Left ventricle myocardium superior (tissue), 1 donor: ENCODE results near the gene MED25. TPM values are rescaled to one million over a fixed set of nuclear protein-coding genes. Genes with fewer than 3 reads are reported as not detected.

Experiments used
- ATAC-seq: fragments of 200-7000 bp; cut with Tn5 transposase; one replicate; pipeline ENCODE4 v1.9.1; 2020; ENCODE audit warnings: mild to moderate bottlenecking, moderate library complexity
- DNase-seq: peaks from one replicate; pipeline ENCODE4 v3.0.0-alpha.2; 2020
- intact Hi-C: fragments of 100-400 bp; cut with micrococcal nuclease; formaldehyde crosslinking; loops from one replicate; pipeline ENCODE4 v1.11.0; 2022
- total RNA-seq: library from RNA; stranded (reverse); fragmentation: NEBNext Ultra II Directional; extraction: Animal tissue kit (Norgen Biotek cat#: 25700); gene quantifications from one replicate; pipeline ENCODE4 v1.2.1, GENCODE V29; 2021
- donor health status: DM: no; HTN: yes; CAD: no; lungs with severe emphysema.

MED25 gene
- total RNA-seq, 1 donor from 2014 or later: 68.5 TPM

DNA sequence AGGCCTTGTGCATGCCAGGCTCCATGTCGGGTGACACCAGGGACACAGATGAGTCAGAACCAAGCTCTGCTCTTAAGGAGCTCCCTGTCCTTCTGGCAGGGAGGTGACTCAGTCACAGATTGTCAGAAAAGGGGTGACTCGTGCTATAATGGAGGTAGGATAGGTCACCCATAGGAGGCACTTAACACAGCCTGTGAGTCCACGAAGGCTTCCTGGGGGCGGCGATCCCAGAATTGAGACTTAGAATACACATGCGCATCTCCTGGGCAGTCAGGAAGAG lies 24.6 kb upstream of the MED25 start:
- no peak for DNase-seq
- intact Hi-C loops: no loop called here
- ATAC-seq: no peak

DNA sequence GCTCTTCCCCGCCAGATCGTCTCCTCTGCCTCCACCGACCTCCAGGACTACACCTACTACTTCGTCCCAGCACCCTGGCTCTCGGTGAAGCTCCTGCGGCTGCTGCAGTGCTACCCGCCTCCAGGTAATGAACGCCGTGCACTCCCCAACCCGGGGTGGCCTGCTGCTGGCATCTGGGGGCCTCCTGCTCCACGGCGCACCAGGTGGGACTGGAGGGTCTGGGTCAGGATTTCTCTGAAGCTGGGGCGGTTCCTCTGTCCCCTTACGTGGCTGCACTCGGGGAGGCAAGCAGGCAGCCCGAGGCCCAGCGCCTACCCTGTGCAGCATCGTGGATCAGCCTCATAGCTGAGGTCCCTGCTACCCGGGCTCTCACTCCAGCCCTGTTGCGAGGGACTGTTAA lies 22.5 kb upstream of the MED25 start:
- ATAC-seq (no peak), DNase-seq (no peak)
- intact Hi-C loops: no loop called here

DNA sequence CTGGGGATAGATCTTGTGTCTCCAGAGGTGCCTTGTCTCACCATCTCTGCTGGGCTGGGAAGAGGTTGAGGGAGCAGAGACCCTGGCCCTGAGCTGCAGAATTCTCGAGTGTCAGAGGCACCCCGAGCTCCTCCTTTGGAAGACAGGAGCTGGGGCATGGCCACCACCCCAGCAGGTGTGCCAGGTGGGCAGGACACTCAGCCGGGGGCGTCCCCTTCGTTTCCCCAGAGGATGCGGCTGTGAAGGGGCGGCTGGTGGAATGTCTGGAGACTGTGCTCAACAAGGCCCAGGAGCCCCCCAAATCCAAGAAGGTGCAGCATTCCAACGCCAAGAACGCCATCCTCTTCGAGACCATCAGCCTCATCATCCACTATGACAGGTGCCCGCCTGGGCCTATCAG lies 19.5 kb upstream of the MED25 start:
- ATAC-seq (no peak), DNase-seq (no peak)
- intact Hi-C loops: no loop called here

DNA sequence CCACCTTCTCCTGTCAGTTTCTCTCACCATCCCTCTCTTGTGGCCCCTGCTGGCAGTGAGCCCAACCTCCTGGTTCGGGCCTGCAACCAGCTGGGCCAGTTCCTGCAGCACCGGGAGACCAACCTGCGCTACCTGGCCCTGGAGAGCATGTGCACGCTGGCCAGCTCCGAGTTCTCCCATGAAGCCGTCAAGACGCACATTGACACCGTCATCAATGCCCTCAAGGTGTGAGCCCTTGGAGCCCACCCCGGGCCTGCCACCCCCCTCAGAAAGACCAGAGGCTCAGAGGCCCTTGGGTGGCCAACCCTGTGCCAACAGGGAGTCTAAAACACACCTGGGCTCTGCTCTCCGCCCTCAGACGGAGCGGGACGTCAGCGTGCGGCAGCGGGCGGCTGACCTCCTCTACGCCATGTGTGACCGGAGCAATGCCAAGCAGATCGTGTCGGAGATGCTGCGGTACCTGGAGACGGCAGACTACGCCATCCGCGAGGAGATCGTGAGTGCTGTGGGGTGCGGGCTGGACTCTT lies 18.8 kb upstream of the MED25 start:
- ATAC-seq (no peak), DNase-seq (no peak)
- intact Hi-C loops: no loop called here

DNA sequence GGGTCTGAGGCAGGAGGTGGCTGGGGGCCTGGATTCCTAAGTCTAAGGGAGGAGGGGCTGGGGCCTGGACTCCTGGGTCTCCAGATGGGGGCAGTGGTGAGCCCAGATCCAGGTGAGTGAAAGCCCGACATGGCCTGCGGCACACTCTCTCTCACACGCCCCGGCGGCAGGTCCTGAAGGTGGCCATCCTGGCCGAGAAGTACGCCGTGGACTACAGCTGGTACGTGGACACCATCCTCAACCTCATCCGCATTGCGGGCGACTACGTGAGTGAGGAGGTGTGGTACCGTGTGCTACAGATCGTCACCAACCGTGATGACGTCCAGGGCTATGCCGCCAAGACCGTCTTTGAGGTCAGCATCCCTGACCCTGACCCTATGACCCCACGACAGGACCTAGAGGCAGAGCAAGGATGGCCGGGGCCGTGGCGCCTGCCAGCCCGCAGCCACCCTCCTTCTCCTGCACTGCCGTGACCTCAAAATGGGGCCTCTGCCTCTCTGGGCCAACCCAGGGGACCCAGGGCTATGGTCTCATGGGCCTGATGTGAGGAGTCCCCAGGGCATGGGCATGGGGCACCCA lies 18.2 kb upstream of the MED25 start:
- intact Hi-C loops: no loop called here
- ATAC-seq (no peak), DNase-seq (no peak)

DNA sequence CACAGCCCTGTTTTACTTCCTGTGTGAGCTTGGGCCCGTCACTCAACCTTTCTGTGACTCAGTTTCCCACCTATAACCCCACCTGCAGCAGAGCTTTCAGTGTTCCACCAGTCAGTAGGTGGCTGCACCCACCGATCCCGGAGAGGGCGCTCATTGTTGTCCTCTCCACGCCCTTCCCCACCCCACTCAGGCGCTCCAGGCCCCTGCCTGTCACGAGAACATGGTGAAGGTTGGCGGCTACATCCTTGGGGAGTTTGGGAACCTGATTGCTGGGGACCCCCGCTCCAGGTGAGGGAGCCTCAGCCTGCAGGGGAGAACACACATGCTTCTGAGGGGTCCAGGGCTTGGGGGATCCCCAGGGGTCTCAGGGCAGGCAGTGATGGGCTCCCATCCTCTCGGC lies 17.3 kb upstream of the MED25 start:
- DNase-seq (no peak), ATAC-seq (no peak)
- intact Hi-C loops: no loop called here

DNA sequence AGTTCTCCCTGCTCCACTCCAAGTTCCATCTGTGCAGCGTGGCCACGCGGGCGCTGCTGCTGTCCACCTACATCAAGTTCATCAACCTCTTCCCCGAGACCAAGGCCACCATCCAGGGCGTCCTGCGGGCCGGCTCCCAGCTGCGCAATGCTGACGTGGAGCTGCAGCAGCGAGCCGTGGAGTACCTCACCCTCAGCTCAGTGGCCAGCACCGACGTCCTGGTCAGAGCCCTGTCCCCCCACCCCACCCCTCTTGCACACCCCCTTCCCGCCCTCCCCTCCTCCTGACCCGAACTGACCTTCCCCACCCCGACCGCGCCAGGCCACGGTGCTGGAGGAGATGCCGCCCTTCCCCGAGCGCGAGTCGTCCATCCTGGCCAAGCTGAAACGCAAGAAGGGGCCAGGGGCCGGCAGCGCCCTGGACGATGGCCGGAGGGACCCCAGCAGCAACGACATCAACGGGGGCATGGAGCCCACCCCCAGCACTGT lies 16.6 kb upstream of the MED25 start:
- intact Hi-C loops: no loop called here
- ATAC-seq (no peak), DNase-seq (no peak)

DNA sequence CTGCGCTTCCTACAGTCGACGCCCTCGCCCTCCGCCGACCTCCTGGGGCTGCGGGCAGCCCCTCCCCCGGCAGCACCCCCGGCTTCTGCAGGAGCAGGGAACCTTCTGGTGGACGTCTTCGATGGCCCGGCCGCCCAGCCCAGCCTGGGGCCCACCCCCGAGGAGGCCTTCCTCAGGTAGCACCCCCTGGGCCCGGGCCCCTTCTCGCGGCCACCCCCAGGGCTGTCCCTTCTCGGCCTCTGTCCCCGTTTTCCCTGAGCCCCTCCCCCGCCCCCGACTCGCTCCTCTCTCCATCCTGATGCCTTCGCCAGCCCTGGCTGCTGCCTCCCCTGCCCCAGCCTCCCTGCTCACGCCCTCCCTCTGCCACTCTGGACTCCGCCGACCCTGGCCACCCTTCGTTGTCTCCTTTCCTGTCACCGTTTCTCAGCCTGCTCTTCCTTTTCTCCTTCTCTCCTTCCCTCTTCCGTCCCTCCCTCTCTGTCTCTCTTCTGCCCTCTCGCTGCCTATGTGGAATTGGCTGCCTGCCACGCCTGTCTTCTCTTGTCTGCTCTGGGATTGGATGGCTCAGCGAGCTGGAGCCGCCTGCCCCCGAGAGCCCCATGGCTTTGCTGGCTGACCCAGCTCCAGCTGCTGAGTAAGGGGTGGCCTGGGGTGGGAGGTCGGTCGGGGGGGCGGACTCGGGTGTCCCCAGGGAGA lies 16.0 kb upstream of the MED25 start:
- ATAC-seq: peak; percentile 91
- intact Hi-C loops: no loop called here
- peak; percentile 97 for DNase-seq

DNA sequence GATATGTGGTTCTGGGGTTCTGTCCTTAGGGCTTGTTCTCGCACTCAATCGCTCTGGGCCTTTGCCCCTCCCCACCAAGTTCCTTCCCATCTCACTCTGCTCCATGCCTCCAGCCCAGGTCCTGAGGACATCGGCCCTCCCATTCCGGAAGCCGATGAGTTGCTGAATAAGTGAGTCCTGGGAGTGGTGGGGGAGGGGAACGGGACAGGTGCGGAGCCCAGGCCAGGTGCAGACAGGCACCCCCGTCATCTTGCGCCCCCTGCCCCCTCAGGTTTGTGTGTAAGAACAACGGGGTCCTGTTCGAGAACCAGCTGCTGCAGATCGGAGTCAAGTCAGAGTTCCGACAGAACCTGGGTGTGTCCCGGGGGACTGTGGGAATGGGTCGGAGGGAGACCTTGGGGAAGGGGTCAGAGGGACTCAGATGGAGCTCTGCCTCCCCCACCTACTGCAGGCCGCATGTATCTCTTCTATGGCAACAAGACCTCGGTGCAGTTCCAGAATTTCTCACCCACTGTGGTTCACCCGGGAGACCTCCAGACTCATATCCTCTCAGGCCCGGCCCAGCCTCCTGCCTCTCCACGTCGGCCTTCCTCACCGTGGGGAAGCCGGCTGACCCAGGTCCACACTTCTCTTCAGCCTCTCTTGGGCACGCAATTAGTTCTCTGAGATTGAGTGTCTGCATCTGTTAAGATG lies 15.1 kb upstream of the MED25 start:
- intact Hi-C loops: no loop called here
- DNase-seq: no peak
- ATAC-seq: peak; percentile 2

DNA sequence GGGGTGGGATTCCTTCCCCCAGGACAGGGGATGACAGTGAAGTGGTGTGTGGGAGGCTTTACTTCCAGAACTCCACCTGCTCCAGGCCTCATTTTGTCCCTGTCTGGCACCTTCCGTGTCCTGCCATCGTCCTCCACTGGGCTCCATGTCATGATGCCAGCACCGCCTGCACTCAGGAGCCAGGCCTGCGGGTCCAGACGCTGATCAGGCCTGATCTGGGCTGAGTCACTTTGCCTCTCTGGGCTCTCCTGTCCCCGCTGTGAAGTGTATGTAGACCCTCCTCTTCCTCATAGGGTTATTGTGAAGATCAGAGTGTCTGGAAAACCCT lies 14.6 kb upstream of the MED25 start:
- intact Hi-C loops: no loop called here
- ATAC-seq (no peak), DNase-seq (no peak)

DNA sequence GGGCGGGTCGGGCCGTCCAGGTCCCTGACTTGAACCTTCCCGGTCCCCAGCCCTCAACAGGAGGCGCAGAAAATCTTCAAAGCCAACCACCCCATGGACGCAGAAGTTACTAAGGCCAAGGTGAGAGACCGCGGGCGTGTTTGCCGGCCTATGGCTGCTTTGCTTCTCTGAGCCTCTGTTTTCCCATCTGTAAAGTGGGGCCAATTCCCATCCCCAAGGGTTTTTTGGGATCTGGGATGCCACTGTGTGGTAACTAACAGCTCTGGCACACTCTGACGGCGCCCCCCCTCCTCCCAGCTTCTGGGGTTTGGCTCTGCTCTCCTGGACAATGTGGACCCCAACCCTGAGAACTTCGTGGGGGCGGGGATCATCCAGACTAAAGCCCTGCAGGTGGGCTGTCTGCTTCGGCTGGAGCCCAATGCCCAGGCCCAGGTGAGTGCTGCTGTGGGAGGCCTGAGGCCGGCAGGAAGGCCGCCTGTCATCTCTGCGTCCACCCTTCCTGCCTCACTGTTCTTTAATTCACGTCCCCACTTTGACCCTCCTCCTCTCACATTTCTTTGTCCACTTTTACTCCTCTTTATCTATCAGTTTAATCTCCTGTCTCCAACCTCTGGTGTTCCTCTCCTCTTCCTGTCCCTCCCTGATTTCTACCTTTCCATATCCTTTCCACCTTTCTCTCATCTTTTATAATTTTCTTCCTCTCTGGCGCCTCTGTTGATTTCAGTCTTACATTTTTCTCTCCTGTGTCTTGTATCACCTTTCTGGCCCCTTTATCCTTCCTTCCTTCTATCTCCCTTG lies 12.1 kb upstream of the MED25 start:
- ATAC-seq (no peak), DNase-seq (no peak)
- intact Hi-C loops: no loop called here

DNA sequence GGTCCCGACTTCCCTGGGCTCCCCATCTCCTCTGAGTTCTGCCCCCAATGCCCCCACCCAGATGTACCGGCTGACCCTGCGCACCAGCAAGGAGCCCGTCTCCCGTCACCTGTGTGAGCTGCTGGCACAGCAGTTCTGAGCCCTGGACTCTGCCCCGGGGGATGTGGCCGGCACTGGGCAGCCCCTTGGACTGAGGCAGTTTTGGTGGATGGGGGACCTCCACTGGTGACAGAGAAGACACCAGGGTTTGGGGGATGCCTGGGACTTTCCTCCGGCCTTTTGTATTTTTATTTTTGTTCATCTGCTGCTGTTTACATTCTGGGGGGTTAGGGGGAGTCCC lies 11.5 kb upstream of the MED25 start:
- ATAC-seq (no peak), DNase-seq (no peak)
- intact Hi-C loops: no loop called here

DNA sequence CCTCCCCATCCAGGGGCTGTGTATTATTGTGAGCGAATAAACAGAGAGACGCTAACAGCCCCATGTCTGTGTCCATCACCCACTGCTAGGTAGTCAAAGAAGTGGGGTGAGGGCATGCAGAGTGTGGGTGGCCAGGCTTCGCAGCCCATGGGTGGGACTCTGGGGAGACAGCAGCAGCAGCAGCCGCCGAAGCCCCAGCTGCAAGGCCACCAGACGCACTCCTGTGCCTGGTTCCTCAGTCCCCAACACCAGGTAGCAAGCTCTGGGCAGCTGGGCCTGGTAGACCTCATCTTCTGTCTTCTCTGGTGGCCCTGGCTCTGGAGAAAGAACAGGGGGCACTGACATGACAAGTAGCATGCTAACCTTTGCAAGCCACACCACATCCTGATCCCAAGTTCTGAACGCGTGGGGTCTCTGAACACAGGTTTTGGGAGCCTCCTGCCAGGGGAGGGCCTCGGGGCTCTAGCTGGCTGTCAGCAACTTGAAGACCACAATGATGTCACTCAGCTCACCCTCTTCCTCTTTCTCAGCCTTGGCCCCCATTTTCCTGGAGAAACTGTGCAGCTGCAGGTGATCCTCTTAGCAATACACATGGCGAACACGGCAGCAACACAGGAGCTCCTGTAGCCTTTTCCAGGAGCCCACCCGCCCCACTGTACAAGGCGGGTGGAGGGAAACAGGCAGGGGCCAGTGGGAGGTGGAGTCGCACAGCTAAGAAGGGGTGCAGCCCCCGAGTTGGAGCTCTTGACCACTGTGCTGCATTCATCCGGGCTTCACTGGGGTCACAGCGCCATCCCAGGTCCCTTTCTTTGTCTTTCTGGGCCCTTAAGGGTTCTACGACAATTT lies 10.8 kb upstream of the MED25 start:
- DNase-seq (no peak), ATAC-seq (no peak)
- intact Hi-C loops: no loop called here

DNA sequence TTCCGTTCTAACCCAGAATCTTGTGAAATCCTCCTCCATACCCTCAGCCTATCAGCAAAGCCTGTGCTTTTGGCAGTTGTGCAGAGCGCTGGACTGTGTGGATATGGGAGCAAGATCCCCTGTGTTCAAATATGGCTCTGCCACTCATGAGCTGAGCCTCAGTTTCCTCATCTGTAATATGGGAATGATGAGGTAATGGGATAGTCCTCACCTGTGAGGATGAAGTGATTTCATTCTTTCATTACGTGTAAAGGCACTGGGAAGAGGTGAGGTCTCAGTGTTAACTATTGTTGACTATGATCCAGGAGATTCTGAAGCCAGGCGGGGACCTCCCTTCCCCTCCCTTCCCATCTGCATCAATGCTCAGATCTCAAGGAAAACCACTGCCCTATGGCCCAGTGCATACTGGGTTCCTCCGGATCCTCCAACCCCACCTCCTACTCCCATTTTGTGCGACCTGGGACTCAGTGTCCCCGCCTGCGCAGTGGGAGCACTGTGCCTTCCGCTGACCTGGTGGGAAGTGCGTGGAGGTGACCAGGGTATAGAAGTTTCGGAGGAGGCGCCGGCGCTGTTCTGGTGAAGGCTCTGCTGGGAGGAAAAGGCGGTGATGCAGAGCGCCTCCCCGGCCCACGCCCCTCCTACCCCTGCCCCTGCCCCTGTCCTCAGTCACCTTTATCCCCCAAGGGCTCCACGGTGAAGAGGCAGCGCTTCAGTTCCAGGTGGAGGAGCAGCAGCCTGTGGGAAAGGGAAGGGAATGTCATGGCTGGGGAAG lies 10.0 kb upstream of the MED25 start:
- ATAC-seq: no peak
- DNase-seq: no peak
- intact Hi-C loops: no loop called here

DNA sequence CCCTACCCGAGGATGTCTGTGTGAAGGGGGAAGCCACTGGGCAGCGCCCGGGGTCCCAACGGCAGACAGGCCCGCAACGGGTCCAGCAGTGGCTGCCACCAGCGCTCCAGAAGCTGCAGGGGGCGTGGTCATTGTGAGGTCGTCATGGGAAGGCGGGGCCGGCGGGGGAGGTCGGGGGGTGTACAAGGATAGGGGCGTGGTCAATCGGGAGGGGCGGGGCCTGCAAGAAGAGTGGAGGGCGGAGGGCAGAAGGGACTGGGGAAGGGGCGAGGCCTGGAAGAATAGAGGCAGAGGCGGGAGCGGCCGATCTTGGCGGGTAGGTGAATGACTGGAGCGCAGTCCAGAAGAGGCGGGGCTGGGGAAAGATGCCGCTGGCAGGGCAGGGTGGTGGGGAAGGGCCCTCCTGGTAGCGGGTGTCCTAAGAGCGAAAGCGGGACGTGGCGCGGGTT lies 9.4 kb upstream of the MED25 start:
- DNase-seq (peak; percentile 96), ATAC-seq (peak; percentile 78)
- intact Hi-C loops: no loop called here

DNA sequence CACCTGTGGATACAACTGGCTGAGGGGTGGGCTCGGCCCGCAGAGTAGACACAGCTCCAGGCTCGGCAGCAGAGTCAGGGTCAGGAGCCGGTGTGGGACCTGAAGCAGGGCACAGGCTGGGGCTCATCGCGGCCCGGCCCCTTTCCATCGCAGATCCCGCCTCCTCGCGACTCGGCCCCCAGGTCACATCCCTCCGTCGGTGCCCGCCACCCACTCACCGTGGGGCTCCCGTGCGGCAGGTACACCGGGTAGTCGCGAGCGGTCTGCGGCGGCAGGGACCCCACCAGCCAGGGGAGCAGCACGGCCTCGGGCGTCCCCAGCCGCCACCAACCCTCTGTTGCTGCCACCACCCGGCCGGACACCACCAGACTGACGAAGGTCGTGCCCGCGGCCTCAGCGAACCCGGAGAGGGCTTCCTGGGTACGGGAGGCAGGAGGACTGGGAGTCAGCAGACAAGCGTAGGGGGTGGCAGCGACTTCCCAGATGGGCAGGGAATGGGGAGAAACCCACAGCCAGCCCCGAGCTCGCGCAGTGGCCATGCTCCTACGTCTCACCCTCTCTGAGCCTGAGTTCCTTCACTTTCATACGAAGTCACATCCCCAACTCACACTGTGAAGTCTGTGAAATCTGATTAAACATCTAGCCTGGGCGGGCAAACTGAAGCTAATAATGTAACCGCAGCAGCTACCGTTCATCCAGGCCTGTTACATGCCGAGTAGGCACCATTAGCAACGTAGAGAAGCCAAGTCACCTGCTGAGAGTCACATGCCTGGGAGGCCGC lies 8.7 kb upstream of the MED25 start:
- intact Hi-C loops: no loop called here
- DNase-seq (peak; percentile 81), ATAC-seq (peak; percentile 60)

DNA sequence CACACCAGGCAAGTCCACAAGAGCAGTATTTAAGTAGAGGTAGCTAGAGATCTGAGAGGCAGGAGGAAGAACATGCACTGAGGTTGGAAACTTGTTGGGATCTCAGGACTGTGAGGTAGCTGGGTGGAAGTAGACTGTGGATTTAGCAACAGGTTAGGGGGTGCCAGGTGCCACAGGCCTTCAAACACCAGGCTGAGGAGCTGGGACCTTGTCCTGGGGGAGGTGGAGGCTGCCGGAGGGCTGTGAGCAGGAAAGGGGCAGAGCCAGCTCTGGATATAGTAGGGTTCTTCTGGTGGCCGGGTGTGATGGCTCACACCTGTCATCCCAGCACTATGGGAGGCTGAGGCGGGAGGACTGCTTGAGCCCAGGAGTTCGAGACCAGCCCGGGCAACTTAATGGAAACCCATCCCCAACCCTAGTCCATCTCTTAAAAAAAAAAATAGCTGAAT lies 8.1 kb upstream of the MED25 start:
- no peak for DNase-seq
- ATAC-seq: no peak
- intact Hi-C loops: no loop called here

DNA sequence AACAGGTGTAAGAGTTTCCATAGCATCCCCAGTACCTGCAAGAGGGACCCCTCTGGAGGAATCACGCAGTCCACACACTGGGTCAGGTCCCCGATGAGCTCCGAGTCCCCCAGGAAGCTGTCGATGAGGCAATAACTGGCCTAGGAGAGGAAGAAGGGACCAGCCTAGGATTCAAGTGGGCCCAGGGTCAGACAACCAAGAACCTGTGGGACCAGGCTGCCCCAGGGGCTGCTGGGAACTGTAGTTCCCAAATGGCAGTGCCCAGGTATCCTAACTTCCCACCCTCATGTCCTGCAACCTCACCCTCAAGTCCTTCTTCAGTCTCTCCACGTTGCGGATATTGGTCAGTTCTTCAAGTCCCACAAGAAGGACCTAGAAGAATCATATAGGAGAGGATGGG lies 6.8 kb upstream of the MED25 start:
- DNase-seq (no peak), ATAC-seq (no peak)
- intact Hi-C loops: no loop called here
